ENCODE measurements around the gene PDE1A. TPM values are rescaled to one million over a fixed set of nuclear protein-coding genes. Genes with fewer than 3 reads are reported as not detected.

Gene PDE1A
- total RNA-seq, 6 experiments from 2014 or later = 0.58 to 2.2 (median 1.4) TPM

- Histone ChIP-seq H3K4me1 (no peaks in the 10 kb centered on the region), H3K36me3 (no peaks in the 10 kb centered on the region), H3K4me3 (no peak overlapping the region), H3K27me3 (no peaks in the 10 kb centered on the region), H3K9me3 (no peaks in the 10 kb centered on the region), H3K27ac (no peak overlapping the region)
- 12% methylated on average over 2 of the region's 2 CpGs for WGBS (ENCODE audit: insufficient coverage, low coverage, low lambda C conversion rate, missing lambda C conversion rate)
- ATAC-seq (no peak), DNase-seq (no peak)
- intact Hi-C loops (cut with DNase I) = no loop called here
- TF ChIP-seq POLR2A (IDR thresholded peaks at IDR 0.05) (no peak), CTCF (IDR thresholded peaks at IDR 0.05) (no peak)
Observed at GRCh38 chr2:182378759-182379158, 48.1 kb downstream of the PDE1A start.

GRCh38 chr2:182377467-182377866 is 49.4 kb downstream of the PDE1A start:
- Histone ChIP-seq H3K4me3 (no peak overlapping the region), H3K27ac (no peak overlapping the region), H3K9me3 (no peaks in the 10 kb centered on the region), H3K36me3 (no peaks in the 10 kb centered on the region), H3K4me1 (no peaks in the 10 kb centered on the region), H3K27me3 (no peaks in the 10 kb centered on the region)
- no peak for TF ChIP-seq CTCF (IDR thresholded peaks at IDR 0.05)
- no peak for TF ChIP-seq POLR2A (IDR thresholded peaks at IDR 0.05)
- DNase-seq (no peak), ATAC-seq (no peak)
- intact Hi-C loops (cut with DNase I) = no loop called here
- 29% methylated on average over 1 of the region's 1 CpG for WGBS (ENCODE audit: insufficient coverage, low coverage, low lambda C conversion rate, missing lambda C conversion rate)

- no peak for DNase-seq
- no peak for TF ChIP-seq CTCF (IDR thresholded peaks at IDR 0.05)
- no peak for TF ChIP-seq POLR2A (IDR thresholded peaks at IDR 0.05)
- intact Hi-C loops (cut with DNase I) = no loop called here
- no peak overlapping the region for H3K27ac ChIP-seq
- no peaks in the 10 kb centered on the region for H3K4me1 ChIP-seq
- H3K27me3 ChIP-seq = no peaks in the 10 kb centered on the region
- H3K4me3 ChIP-seq = no peak overlapping the region
- WGBS (ENCODE audit: insufficient coverage, low coverage, low lambda C conversion rate, missing lambda C conversion rate) = 0% methylated on average over 1 of the region's 1 CpG
- no peaks in the 10 kb centered on the region for H3K36me3 ChIP-seq
- no peaks in the 10 kb centered on the region for H3K9me3 ChIP-seq
- ATAC-seq = no peak
Observed at GRCh38 chr2:182375862-182376261, 51.0 kb downstream of the PDE1A start.

GRCh38 chr2:182372661-182373060 is 54.2 kb downstream of the PDE1A start:
- DNase-seq (no peak), ATAC-seq (peak in 3 of 4 donors; percentile 32 to 44 (median 37))
- WGBS (ENCODE audit: insufficient coverage, low coverage, low lambda C conversion rate, missing lambda C conversion rate) = 15% methylated on average over 2 of the region's 2 CpGs
- Histone ChIP-seq H3K4me1 (no peaks in the 10 kb centered on the region), H3K27me3 (no peaks in the 10 kb centered on the region), H3K27ac (no peak overlapping the region), H3K4me3 (no peak overlapping the region), H3K9me3 (no peaks in the 10 kb centered on the region), H3K36me3 (no peaks in the 10 kb centered on the region)
- intact Hi-C loops (cut with DNase I) = no loop called here
- no peak for TF ChIP-seq CTCF (IDR thresholded peaks at IDR 0.05)
- no peak for TF ChIP-seq POLR2A (IDR thresholded peaks at IDR 0.05)

- Histone ChIP-seq H3K27me3 (no peaks in the 10 kb centered on the region), H3K9me3 (no peaks in the 10 kb centered on the region), H3K36me3 (no peaks in the 10 kb centered on the region), H3K4me1 (no peaks in the 10 kb centered on the region), H3K4me3 (no peak overlapping the region), H3K27ac (no peak overlapping the region)
- DNase-seq = no peak
- TF ChIP-seq CTCF (IDR thresholded peaks at IDR 0.05) (no peak), POLR2A (IDR thresholded peaks at IDR 0.05) (no peak)
- 45% methylated on average over 3 of the region's 3 CpGs for WGBS (ENCODE audit: insufficient coverage, low coverage, low lambda C conversion rate, missing lambda C conversion rate)
- intact Hi-C loops (cut with DNase I) = no loop called here
- ATAC-seq = no peak
Observed at GRCh38 chr2:182368996-182369395, 57.8 kb downstream of the PDE1A start.

Data from right lobe of liver (tissue), 6 donors.